ENCODE data around the gene DMRTC2.

Gene DMRTC2

GRCh38 chr19:41895745-41896580 is 51.1 kb downstream of the DMRTC2 start:
- peak; percentile 6 for TF ChIP-seq CTCF (IDR thresholded peaks at IDR 0.05; ENCODE audit: control extremely low read depth, extremely low read depth, low read depth, missing control alignments)
- POLR2A ChIA-PET: no interaction called here
- DNase-seq (ENCODE audit: extremely low spot score): no peak
- CTCF ChIA-PET: no interaction called here

GRCh38 chr19:41896581-41896942 is 51.7 kb downstream of the DMRTC2 start:
- TF ChIP-seq CTCF (IDR thresholded peaks at IDR 0.05; ENCODE audit: control extremely low read depth, extremely low read depth, low read depth, missing control alignments): no peak
- CTCF ChIA-PET: no interaction called here
- DNase-seq (ENCODE audit: extremely low spot score): no peak

GRCh38 chr19:41897181-41897580 is 52.3 kb downstream of the DMRTC2 start:
- no peak for DNase-seq (ENCODE audit: extremely low spot score)
- CTCF ChIA-PET: no interaction called here
- POLR2A ChIA-PET: no interaction called here
- TF ChIP-seq CTCF (IDR thresholded peaks at IDR 0.05; ENCODE audit: control extremely low read depth, extremely low read depth, low read depth, missing control alignments): no peak

More at GRCh38 chr19:41896581-41896942, 51.7 kb downstream of the DMRTC2 start:
- POLR2A ChIA-PET: no interaction called here

- ChIA-PET CTCF (no interaction called here), POLR2A (no interaction called here)
- no peak for TF ChIP-seq CTCF (IDR thresholded peaks at IDR 0.05; ENCODE audit: control extremely low read depth, extremely low read depth, low read depth, missing control alignments)
- no peak for DNase-seq (ENCODE audit: extremely low spot score)
Observed at GRCh38 chr19:41897820-41898219, 53.0 kb downstream of the DMRTC2 start.

- ChIA-PET POLR2A (no interaction called here), CTCF (interaction anchor here (2.0 kb wide), 1 partner anchor 31 kb away, joined by 5 read pairs; no protein-coding TSS in a partner anchor)
- no peak for TF ChIP-seq CTCF (IDR thresholded peaks at IDR 0.05; ENCODE audit: control extremely low read depth, extremely low read depth, low read depth, missing control alignments)
- DNase-seq (ENCODE audit: extremely low spot score): no peak
Observed at GRCh38 chr19:41898235-41898634, 53.4 kb downstream of the DMRTC2 start.

All from GM10248 (cell line).